ENCODE results near the gene RFPL1.
"Not testable (repeated sequence)": the region's sequence is repeated elsewhere in the genome, so short reads cannot be mapped to it uniquely, and the experiment has no call there.

RFPL1 gene

DNA sequence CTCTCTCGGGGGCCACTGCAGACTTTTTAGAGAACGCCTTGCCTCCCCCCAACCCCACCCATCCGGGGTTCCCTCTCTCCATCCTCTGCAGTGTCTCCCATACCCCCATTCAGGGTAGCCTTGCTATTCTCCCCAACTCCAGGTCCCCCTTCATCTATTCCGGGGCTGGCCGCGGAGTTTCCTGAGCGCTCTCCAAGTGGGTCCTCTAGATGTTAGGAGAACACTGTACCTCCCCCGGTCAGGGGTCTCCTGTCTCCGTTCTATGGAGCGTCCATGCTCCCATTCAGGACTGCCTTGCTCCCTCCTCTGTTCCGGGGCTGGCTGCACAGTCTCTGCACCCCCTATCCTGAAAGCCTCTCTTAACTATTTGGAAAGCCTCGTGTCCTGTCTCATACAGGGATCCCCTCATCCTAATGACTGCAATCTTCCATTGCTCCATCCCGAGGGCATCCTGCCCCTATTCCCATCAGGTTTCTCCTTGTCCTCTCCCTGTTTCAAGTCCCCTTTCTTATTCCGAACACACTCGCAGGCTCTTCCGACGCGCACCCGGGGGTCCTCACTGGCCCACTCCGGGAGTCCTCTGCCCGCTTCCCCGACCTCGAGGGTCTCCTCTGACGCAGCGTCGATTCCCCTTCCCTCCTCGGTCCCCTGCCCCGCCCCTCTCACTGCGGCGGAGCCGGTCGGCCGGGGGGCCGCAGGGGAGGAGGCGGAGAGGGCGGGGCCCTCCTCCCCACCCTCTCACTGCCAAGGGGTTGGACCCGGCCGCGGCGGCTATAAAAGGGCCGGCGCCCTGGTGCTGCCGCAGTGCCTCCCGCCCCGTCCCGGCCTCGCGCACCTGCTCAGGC, 41.3 kb downstream of the RFPL1 start, which contains the start of gene NEFH:
NEFH (plus strand) TSS at position 802 of the 845 bp plus-strand sequence. CDS start 45 bp downstream, outside the sequence.
- no peak for DNase-seq

DNA sequence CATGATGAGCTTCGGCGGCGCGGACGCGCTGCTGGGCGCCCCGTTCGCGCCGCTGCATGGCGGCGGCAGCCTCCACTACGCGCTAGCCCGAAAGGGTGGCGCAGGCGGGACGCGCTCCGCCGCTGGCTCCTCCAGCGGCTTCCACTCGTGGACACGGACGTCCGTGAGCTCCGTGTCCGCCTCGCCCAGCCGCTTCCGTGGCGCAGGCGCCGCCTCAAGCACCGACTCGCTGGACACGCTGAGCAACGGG, 41.8 kb downstream of the RFPL1 start:
- DNase-seq: no peak

DNA sequence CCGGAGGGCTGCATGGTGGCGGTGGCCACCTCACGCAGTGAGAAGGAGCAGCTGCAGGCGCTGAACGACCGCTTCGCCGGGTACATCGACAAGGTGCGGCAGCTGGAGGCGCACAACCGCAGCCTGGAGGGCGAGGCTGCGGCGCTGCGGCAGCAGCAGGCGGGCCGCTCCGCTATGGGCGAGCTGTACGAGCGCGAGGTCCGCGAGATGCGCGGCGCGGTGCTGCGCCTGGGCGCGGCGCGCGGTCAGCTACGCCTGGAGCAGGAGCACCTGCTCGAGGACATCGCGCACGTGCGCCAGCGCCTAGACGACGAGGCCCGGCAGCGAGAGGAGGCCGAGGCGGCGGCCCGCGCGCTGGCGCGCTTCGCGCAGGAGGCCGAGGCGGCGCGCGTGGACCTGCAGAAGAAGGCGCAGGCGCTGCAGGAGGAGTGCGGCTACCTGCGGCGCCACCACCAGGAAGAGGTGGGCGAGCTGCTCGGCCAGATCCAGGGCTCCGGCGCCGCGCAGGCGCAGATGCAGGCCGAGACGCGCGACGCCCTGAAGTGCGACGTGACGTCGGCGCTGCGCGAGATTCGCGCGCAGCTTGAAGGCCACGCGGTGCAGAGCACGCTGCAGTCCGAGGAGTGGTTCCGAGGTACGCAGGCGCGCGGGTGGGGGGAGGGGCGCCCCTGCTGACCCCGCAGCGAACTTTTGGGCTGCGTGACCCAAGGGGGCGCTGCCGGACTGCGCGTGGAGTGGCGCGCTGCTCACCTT, 42.3 kb downstream of the RFPL1 start:
- DNase-seq: peak; percentile 75

DNA sequence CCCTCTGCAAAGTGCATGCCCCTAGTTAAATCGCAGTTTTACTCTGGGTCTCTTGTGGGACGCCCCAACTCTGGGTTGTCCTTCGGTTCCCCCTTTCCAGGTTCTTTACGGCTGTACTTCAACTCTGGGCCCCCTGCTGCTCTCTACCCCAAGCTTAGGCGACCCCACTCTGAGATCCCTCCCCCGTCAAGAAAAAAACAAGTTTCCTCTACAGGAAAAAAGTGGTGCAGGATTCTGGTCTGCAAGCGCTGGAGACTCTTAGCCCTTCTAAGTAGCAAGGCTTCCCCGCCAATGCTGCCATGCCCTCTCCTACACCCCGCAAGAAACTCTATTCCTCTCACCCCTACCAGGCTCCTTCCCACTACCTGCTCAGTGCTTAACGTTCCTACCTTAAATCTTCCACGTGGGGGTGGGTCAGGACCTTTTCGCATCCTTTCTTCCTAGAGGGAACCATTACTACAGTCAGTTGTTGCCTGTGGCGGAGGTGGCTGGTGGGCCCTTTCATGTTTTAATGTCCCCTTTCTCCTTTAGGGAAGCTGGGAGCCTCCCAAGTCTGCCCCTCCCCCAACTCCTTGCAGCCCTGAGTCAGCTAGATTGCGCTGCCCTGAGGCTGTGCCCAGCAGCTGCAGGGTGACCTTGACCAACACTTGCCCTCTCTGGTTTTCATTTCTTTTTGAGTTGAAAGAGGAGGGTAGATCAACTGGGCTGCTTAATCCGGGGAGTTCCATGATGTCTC, 43.0 kb downstream of the RFPL1 start:
- no peak for DNase-seq

DNA sequence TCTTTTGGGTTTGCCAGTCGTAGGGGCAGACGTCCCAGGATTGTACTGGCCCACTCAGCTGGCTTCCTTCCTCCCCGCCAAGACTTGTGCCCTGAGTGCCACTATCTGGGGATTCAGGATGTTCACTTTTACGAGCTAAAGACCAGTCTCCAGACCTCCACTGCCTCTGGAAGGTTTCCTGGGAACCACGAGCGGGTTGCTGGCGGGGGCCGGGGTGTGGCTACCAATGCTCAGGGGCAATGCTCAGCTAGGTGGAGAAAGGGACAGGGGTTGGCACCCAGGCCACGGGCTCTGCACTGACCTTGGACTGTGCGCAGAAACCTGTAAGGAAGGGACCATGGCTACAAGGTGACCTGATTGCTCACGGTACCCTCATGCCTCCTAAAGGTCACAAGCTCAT, 43.9 kb downstream of the RFPL1 start:
- DNase-seq: no peak

DNA sequence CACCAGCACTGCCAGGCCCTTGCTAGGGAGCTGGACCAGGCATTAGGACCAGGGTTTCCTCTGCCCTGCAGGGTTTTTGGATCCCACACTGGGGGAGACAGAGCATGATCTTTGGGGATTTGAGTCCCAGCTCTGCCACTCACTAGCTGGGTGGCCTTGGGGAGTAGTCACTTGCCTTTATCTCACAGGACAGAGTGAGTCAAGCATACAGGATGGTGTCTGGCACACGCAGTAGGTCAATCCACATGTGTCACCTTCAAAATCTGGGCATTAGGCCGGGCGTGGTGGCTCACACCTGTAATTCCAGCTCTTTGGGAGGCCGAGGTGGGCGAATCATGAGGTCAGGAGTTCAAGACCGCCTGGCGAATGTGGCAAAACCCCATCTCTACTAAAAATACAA, 44.3 kb downstream of the RFPL1 start:
- no peak for DNase-seq

DNA sequence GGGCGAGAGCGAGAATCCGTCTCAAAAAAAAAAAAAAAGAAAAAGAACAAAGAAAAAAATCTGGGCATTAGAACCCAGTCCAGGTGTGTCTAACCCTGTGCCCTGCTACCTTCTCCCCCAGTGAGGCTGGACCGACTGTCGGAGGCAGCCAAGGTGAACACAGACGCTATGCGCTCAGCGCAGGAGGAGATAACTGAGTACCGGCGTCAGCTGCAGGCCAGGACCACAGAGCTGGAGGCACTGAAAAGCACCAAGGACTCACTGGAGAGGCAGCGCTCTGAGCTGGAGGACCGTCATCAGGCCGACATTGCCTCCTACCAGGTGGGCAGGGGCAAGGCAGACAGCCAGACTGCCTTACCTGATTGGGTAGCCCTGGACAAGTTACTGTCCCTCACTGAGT, 44.9 kb downstream of the RFPL1 start:
- no peak for DNase-seq

DNA sequence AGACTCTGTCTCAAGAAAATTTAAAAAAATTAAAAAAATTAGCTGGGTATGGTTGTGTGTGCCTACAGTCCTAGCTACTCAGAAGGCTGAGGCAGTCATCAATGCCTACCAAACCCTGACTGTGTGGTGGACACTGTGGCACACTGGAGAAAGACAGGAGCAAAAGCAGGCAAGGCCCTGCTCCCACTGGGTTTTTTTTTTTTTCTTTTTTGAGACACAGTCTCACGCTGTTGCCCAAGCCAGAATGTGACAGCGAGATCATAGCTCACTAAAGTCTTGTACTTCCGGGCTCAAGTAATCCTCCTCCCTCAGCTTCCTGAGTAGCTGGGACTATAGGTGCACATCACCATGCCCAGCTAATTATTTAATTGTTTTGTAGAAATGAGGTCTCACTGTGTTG, 46.3 kb downstream of the RFPL1 start:
- no peak for DNase-seq

DNA sequence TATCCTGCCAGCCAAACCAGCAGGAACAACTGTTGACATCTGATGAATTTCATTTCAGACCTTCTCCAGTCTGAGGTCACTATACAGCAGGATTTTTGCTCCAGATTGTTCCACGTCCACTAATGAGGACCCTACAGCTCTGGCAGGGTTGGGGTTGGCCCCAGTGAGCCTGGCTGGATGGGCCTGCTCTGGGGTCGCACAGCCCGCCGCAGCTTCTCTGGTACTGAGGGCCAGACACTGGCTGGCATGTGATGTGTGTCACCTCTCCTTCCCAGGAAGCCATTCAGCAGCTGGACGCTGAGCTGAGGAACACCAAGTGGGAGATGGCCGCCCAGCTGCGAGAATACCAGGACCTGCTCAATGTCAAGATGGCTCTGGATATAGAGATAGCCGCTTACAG, 47.1 kb downstream of the RFPL1 start:
- no peak for DNase-seq

DNA sequence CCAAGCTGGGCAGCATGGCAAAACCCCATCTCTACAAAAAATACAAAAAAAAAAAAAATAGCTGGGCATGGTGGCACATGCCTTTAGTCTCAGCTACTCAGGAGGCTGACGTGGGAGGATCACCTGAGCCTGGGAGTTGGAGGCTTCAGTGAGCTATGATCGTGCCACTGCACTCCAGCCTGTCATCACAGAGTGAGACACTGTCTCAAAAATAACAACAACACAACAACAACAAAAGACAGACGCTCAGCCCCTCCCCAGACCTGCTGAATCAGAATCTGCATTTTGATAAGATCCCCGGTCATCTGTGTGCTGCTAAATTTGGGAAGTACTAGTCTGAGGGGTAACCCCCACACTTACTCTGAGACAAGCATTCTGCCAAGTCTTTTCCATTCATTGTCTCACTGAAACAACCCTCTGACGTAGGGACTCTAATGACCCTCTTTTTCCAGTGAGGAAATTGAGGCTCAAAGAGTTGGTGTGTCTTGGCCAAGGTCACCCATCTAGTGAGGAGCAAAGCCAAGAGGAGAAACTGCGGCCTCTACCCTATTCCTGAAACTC, 49.1 kb downstream of the RFPL1 start:
- no peak for DNase-seq

DNA sequence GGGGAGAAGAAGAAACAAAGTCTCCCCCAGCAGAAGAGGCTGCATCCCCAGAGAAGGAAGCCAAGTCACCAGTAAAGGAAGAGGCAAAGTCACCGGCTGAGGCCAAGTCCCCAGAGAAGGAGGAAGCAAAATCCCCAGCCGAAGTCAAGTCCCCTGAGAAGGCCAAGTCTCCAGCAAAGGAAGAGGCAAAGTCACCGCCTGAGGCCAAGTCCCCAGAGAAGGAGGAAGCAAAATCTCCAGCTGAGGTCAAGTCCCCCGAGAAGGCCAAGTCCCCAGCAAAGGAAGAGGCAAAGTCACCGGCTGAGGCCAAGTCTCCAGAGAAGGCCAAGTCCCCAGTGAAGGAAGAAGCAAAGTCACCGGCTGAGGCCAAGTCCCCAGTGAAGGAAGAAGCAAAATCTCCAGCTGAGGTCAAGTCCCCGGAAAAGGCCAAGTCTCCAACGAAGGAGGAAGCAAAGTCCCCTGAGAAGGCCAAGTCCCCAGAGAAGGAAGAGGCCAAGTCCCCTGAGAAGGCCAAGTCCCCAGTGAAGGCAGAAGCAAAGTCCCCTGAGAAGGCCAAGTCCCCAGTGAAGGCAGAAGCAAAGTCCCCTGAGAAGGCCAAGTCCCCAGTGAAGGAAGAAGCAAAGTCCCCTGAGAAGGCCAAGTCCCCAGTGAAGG, 50.9 kb downstream of the RFPL1 start:
- not testable (repeated sequence) for DNase-seq

DNA sequence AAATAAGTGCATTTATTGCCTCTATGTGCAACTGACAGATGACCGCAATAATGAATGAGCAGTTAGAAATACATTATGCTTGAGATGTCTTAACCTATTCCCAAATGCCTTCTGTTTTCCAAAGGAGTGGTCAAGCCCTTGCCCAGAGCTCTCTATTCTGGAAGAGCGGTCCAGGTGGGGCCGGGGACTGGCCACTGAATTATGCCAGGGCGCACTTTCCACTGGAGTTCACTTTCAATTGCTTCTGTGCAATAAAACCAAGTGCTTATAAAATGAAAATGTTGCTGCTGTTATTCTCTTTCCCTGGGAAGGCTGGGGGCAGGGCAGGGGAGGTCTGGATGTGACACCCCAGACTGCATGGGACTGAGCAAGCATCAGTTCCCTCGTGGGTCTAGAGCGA, 52.6 kb downstream of the RFPL1 start:
- no peak for DNase-seq

Data from activated CD4-positive, alpha-beta T cell treated with anti-CD3 and anti-CD28 coated beads, Interleukin-10, Interleukin-2, amounts not matched to agents 100 ng/mL and 50 ng/mL, durations not matched to agents 16 hours and 8 hours (primary cell).